ENCODE measurements around the gene RALBP1.

RALBP1 gene

GRCh38 chr18:9507565-9508088 is 32.3 kb downstream of the RALBP1 start:
- DNase-seq (ENCODE audit: low read depth): no peak

- DNase-seq (ENCODE audit: low read depth): no peak
Measured at GRCh38 chr18:9508446-9509025, 33.2 kb downstream of the RALBP1 start.

- DNase-seq (ENCODE audit: low read depth): no peak
Measured at GRCh38 chr18:9513971-9514512, 38.7 kb downstream of the RALBP1 start.

- no peak for DNase-seq (ENCODE audit: low read depth)
Measured at GRCh38 chr18:9516437-9517064, 41.2 kb downstream of the RALBP1 start.

GRCh38 chr18:9517869-9518268 is 42.6 kb downstream of the RALBP1 start:
- no peak for DNase-seq (ENCODE audit: low read depth)

GRCh38 chr18:9519399-9519798 is 44.1 kb downstream of the RALBP1 start:
- DNase-seq (ENCODE audit: low read depth): no peak

- DNase-seq (ENCODE audit: low read depth): no peak
Measured at GRCh38 chr18:9520666-9521065, 45.4 kb downstream of the RALBP1 start.

- no peak for DNase-seq (ENCODE audit: low read depth)
Measured at GRCh38 chr18:9521770-9522169, 46.5 kb downstream of the RALBP1 start.

GRCh38 chr18:9522952-9523351 is 47.6 kb downstream of the RALBP1 start:
- DNase-seq (ENCODE audit: low read depth): no peak

GRCh38 chr18:9526458-9526857 is 51.1 kb downstream of the RALBP1 start:
- no peak for DNase-seq (ENCODE audit: low read depth)

GRCh38 chr18:9530226-9531009 is 55.1 kb downstream of the RALBP1 start:
- DNase-seq (ENCODE audit: low read depth): no peak

- no peak for DNase-seq (ENCODE audit: low read depth)
Measured at GRCh38 chr18:9531791-9532410, 56.6 kb downstream of the RALBP1 start.

GRCh38 chr18:9534844-9535243 is 59.5 kb downstream of the RALBP1 start:
- DNase-seq (ENCODE audit: low read depth): no peak

GRCh38 chr18:9535430-9535991 is 60.2 kb downstream of the RALBP1 start:
- no peak for DNase-seq (ENCODE audit: low read depth)

GRCh38 chr18:9536354-9537152 is 61.2 kb downstream of the RALBP1 start:
- no peak for DNase-seq (ENCODE audit: low read depth)

- no peak for DNase-seq (ENCODE audit: low read depth)
Measured at GRCh38 chr18:9537677-9538076, 62.4 kb downstream of the RALBP1 start.

GRCh38 chr18:9539283-9539682 is 64.0 kb downstream of the RALBP1 start:
- DNase-seq (ENCODE audit: low read depth): no peak

GRCh38 chr18:9539938-9540337 is 64.6 kb downstream of the RALBP1 start:
- no peak for DNase-seq (ENCODE audit: low read depth)

- DNase-seq (ENCODE audit: low read depth): no peak
Measured at GRCh38 chr18:9542924-9543323, 67.6 kb downstream of the RALBP1 start.

GRCh38 chr18:9545029-9545428 is 69.7 kb downstream of the RALBP1 start:
- no peak for DNase-seq (ENCODE audit: low read depth)

- no peak for DNase-seq (ENCODE audit: low read depth)
Measured at GRCh38 chr18:9546468-9546867, 71.2 kb downstream of the RALBP1 start.

Measured in T-helper 22 cell (primary cell).